Breast epithelium (tissue), 4 donors: Measurements from ENCODE around the gene BIK. TPM values are rescaled to one million over a fixed set of nuclear protein-coding genes. Genes with fewer than 3 reads are reported as not detected.
"Not testable (repeated sequence)": the region's sequence is repeated elsewhere in the genome, so short reads cannot be mapped to it uniquely, and the experiment has no call there.

Source experiments
- DNase-seq, 2 donors: peaks; one replicate each; pipeline ENCODE4 v3.0.0-alpha.2; 2019; ENCODE audit warnings: low spot score in 2 of 2
- H3K27ac ChIP-seq, 2 donors: fragments of 200-600 bp; sonication (generic) in 1 of 2; one replicate each; pipeline ENCODE4 v1.5.1; 2016 to 2019; ENCODE audit warnings: mild to moderate bottlenecking in 1 of 2
- H3K27me3 ChIP-seq, 2 donors: fragments of 200-600 bp; sonication (generic) in 1 of 2; one replicate each; pipeline versions ENCODE4 v1.5.1 to v1.6.0; 2017 to 2019; ENCODE audit warnings: control low read depth in 1 of 2, mild to moderate bottlenecking in 1 of 2
- H3K36me3 ChIP-seq: fragments of 200-600 bp; one replicate; pipeline ENCODE4 v1.5.1; 2019
- H3K4me1 ChIP-seq, 2 donors: fragments of 200-600 bp; sonication (generic); one replicate each; pipeline ENCODE4 v1.5.1; 2016 to 2019; ENCODE audit warnings: control low read depth in 1 of 2
- H3K4me3 ChIP-seq, 3 donors: fragments of 200-600 bp; sonication (generic); 1 replicate in 2 of 3; 2 replicates in 1 of 3; pipeline ENCODE4 v1.5.1; 2016 to 2019; ENCODE audit warnings: mild to moderate bottlenecking in 3 of 3, moderate library complexity in 2 of 3
- H3K9me3 ChIP-seq, 2 donors: fragments of 200-600 bp; sonication (generic) in 1 of 2; one replicate each; pipeline ENCODE4 v1.5.1; 2016 to 2019; ENCODE audit warnings: control low read depth in 1 of 2
- CTCF ChIP-seq, 3 donors: fragments of 450-650 bp; IDR thresholded peaks; one replicate each; pipeline ENCODE4 v1.5.1; 2016 to 2017; ENCODE audit warnings: antibody characterized with exemption in 3 of 3, mild to moderate bottlenecking in 3 of 3, moderate library complexity in 3 of 3
- POLR2A ChIP-seq: fragments of 450-650 bp; IDR thresholded peaks from one replicate; pipeline ENCODE4 v1.6.1; 2016; ENCODE audit warnings: antibody characterized with exemption, mild to moderate bottlenecking, moderate library complexity
- POLR2AphosphoS5 ChIP-seq, 3 donors: sonication (generic); formaldehyde crosslinking; IDR thresholded peaks; one replicate each; pipeline ENCODE4 v1.6.1; 2017; ENCODE audit warnings: antibody characterized with exemption in 3 of 3
- intact Hi-C: fragments of 100-400 bp; cut with DNase I; formaldehyde crosslinking; loops from one replicate; pipeline ENCODE4 v1.15.1; 2023; ENCODE audit warnings: low total_unique reads
- total RNA-seq, 3 donors: library from RNA; depleted of rRNA; stranded (reverse); fragments of >200 nt; gene quantifications; one replicate each; pipeline ENCODE4 v1.1.0, GENCODE V29; 2016

The BIK gene
- total RNA-seq, 3 donors from 2014 or later = 22.6 to 25.0 TPM; not detected in 1

- Histone ChIP-seq H3K27ac (no peak overlapping the region), H3K9me3 (peaks cover 5 to 9% of the 10 kb centered on the region in 2 donors), H3K27me3 (no peaks in the 10 kb centered on the region), H3K4me1 (no peaks in the 10 kb centered on the region), H3K36me3 (no peaks in the 10 kb centered on the region), H3K4me3 (no peak overlapping the region)
- TF ChIP-seq POLR2AphosphoS5 (IDR thresholded peaks at IDR 0.05) (no peak), POLR2A (no peak), CTCF (IDR thresholded peaks at IDR 0.05) (no peak)
- intact Hi-C loops = no loop called here
- no peak for DNase-seq
Measured at GRCh38 chr22:43101306-43101705, 9.2 kb upstream of the BIK start.

- H3K4me3 ChIP-seq, H3K27ac ChIP-seq, intact Hi-C loops, DNase-seq, H3K9me3 ChIP-seq, H3K4me1 ChIP-seq, H3K36me3 ChIP-seq, H3K27me3 ChIP-seq: not testable (repeated sequence)
Measured at GRCh38 chr22:43104056-43104625, 6.4 kb upstream of the BIK start.

GRCh38 chr22:43104950-43105349 is 5.6 kb upstream of the BIK start:
- H3K9me3 ChIP-seq, H3K4me3 ChIP-seq, H3K27me3 ChIP-seq, DNase-seq, intact Hi-C loops, H3K27ac ChIP-seq, H3K4me1 ChIP-seq, H3K36me3 ChIP-seq: not testable (repeated sequence)

- Histone ChIP-seq H3K36me3 (no peaks in the 10 kb centered on the region), H3K9me3 (no peaks in the 10 kb centered on the region), H3K27me3 (peaks cover 0 to 3% of the 10 kb centered on the region in 2 donors), H3K4me1 (peaks cover 0 to 3% of the 10 kb centered on the region in 2 donors), H3K27ac (no peak overlapping the region), H3K4me3 (no peak overlapping the region)
- TF ChIP-seq POLR2A (no peak), POLR2AphosphoS5 (IDR thresholded peaks at IDR 0.05) (no peak), CTCF (IDR thresholded peaks at IDR 0.05) (no peak)
- intact Hi-C loops = no loop called here
- no peak for DNase-seq
Measured at GRCh38 chr22:43106302-43106701, 4.2 kb upstream of the BIK start.

GRCh38 chr22:43109511-43109910 is 1.0 kb upstream of the BIK start:
- no peak for TF ChIP-seq POLR2A
- TF ChIP-seq POLR2AphosphoS5 (IDR thresholded peaks at IDR 0.05) = no peak
- no peak for TF ChIP-seq CTCF (IDR thresholded peaks at IDR 0.05)
- peaks cover 0 to 3% of the 10 kb centered on the region in 2 donors for H3K27me3 ChIP-seq
- intact Hi-C loops = no loop called here

GRCh38 chr22:43109921-43110443 is 568 bp upstream of the BIK start:
- Histone ChIP-seq H3K27ac (no peak overlapping the region), H3K36me3 (no peaks in the 10 kb centered on the region), H3K27me3 (peaks cover 0 to 3% of the 10 kb centered on the region in 2 donors), H3K4me3 (peak overlapping the region; percentile 41 to 71 (median 70)), H3K9me3 (no peaks in the 10 kb centered on the region), H3K4me1 (peaks cover 3 to 5% of the 10 kb centered on the region in 2 donors)
- no peak for DNase-seq
- intact Hi-C loops = no loop called here
- no peak for TF ChIP-seq POLR2A
- no peak for TF ChIP-seq CTCF (IDR thresholded peaks at IDR 0.05)
- TF ChIP-seq POLR2AphosphoS5 (IDR thresholded peaks at IDR 0.05) = no peak

More at GRCh38 chr22:43109511-43109910, 1.0 kb upstream of the BIK start:
- Histone ChIP-seq H3K9me3 (no peaks in the 10 kb centered on the region), H3K4me1 (peaks cover 3 to 5% of the 10 kb centered on the region in 2 donors), H3K27ac (no peak overlapping the region), H3K4me3 (peak overlapping the region in 1 of 3 donors; percentile 71), H3K36me3 (no peaks in the 10 kb centered on the region)
- DNase-seq = no peak
